ENCODE measurements around the gene FBP1.

GRCh38 chr9:94613003-94613402 lies 26.3 kb downstream of the FBP1 start:
- TF ChIP-seq POLR2A (IDR thresholded peaks at IDR 0.05) (no peak), CTCF (IDR thresholded peaks at IDR 0.05) (no peak)
